H1 (cell line): Measurements from ENCODE around the gene C1D. TPM values are rescaled to one million over a fixed set of nuclear protein-coding genes. Genes with fewer than 3 reads are reported as not detected.

ENCODE experiments used
- CTCF ChIA-PET: fragments of 300-600 bp; sonication (Branson Sonifier 250); formaldehyde crosslinking; loops from one replicate; lab custom pipeline; 2021; ENCODE audit not compliant: partially characterized antibody; lab: Charles Lee
- POLR2A ChIA-PET: fragments of 300-600 bp; sonication (Branson Sonifier 250); formaldehyde crosslinking; loops from one replicate; lab custom pipeline; 2021; ENCODE audit warnings: inconsistent platforms; ENCODE audit not compliant: partially characterized antibody; lab: Charles Lee
- DNase-seq, 2 experiments: peaks; one replicate each; pipeline versions ENCODE4 v3.0.0 to v3.0.0-alpha.2; 2010 to 2022; ENCODE audit warnings: low spot score in 2 of 2, low read depth in 1 of 2, mixed read lengths in 1 of 2
- FAIRE-seq: peaks from 2 replicates; lab custom pipeline; 2011; peaks lifted over from hg19 to GRCh38; lab: Jason Lieb, UNC
- H2AFZ ChIP-seq: 2 replicates; pipeline ENCODE4 v1.8.1; 2012; ENCODE audit warnings: low read length, inconsistent platforms
- H2AK5ac ChIP-seq: 2 replicates; pipeline ENCODE4 v1.6.1; 2013; ENCODE audit warnings: low read depth, low read length
- H2BK120ac ChIP-seq: replicated peaks from 2 replicates; pipeline ENCODE3; 2013; ENCODE audit warnings: low read depth, low read length, inconsistent platforms
- H2BK12ac ChIP-seq: 2 replicates; pipeline ENCODE4 v1.6.1; 2013; ENCODE audit warnings: low read depth, low read length
- H2BK15ac ChIP-seq: 2 replicates; pipeline ENCODE4 v1.6.1; 2013; ENCODE audit warnings: low read length
- H2BK20ac ChIP-seq: 2 replicates; pipeline ENCODE4 v1.6.1; 2013; ENCODE audit warnings: low read length
- H2BK5ac ChIP-seq: 2 replicates; pipeline ENCODE4 v1.6.1; 2013; ENCODE audit warnings: low read depth, low read length
- H3K14ac ChIP-seq: 2 replicates; pipeline ENCODE4 v1.6.1; 2013; ENCODE audit warnings: inconsistent platforms; ENCODE audit not compliant: insufficient read length
- H3K18ac ChIP-seq: 2 replicates; pipeline ENCODE4 v1.6.1; 2013; ENCODE audit warnings: low read length; ENCODE audit errors: extremely low read depth
- H3K23ac ChIP-seq: 2 replicates; pipeline ENCODE4 v1.6.1; 2013; ENCODE audit warnings: inconsistent platforms; ENCODE audit not compliant: insufficient read length
- H3K23me2 ChIP-seq: 2 replicates; pipeline ENCODE4 v1.6.1; 2013; ENCODE audit warnings: low read depth, low read length
- H3K27ac ChIP-seq: 2 replicates; pipeline ENCODE4 v1.6.1; 2011; ENCODE audit warnings: low read depth, low read length, inconsistent platforms
- H3K27me3 ChIP-seq, 4 experiments: replicated peaks in 1 of 4; 1 replicate in 1 of 4; 2 replicates in 3 of 4; pipeline versions ENCODE4 v1.6.1 to v1.8.1; 2011 to 2013; ENCODE audit warnings: low read length in 3 of 4, mild to moderate bottlenecking in 3 of 4, inconsistent platforms in 2 of 4, mixed read lengths in 2 of 4, moderate library complexity in 1 of 4; ENCODE audit not compliant: control insufficient read depth in 3 of 4, insufficient read depth in 3 of 4; ENCODE audit errors: extremely low read depth in 1 of 4
- H3K36me3 ChIP-seq, 4 experiments: 2 replicates each; pipeline versions ENCODE4 v1.6.1 to v1.8.1; 2011 to 2013; ENCODE audit warnings: mild to moderate bottlenecking in 4 of 4, low read length in 3 of 4, moderate library complexity in 2 of 4, control low read depth in 1 of 4, inconsistent platforms in 1 of 4; ENCODE audit not compliant: insufficient read depth in 4 of 4, control insufficient read depth in 2 of 4
- H3K4ac ChIP-seq: replicated peaks from 2 replicates; pipeline ENCODE3; 2013; ENCODE audit warnings: low read length, low read depth, mixed read lengths, inconsistent platforms; ENCODE audit not compliant: insufficient read length
- H3K4me1 ChIP-seq, 4 experiments: replicated peaks in 1 of 4; 1 replicate in 1 of 4; 2 replicates in 3 of 4; pipeline versions ENCODE4 v1.6.1 to v1.8.1; 2011 to 2013; ENCODE audit warnings: low read length in 3 of 4, inconsistent platforms in 2 of 4, mixed read lengths in 1 of 4; ENCODE audit not compliant: insufficient read depth in 4 of 4, control insufficient read depth in 3 of 4
- H3K4me2 ChIP-seq, 2 experiments: 2 replicates each; pipeline versions ENCODE4 v1.6.1 to v1.8.1; 2011 to 2013; ENCODE audit warnings: low read depth in 2 of 2, low read length in 2 of 2, control low read depth in 1 of 2, inconsistent platforms in 1 of 2, mild to moderate bottlenecking in 1 of 2; ENCODE audit not compliant: insufficient read depth in 1 of 2
- H3K4me3 ChIP-seq, 4 experiments: fragments of 200-600, 300-600 bp in 1 of 4; sonication (generic), shearing (Covaris generic), sonication (Bioruptor Twin) in 1 of 4; 2 replicates each; pipeline versions ENCODE4 v1.5.1 to v1.8.1; 2011 to 2016; ENCODE audit warnings: low read length in 4 of 4, low read depth in 3 of 4, control low read depth in 2 of 4, inconsistent platforms in 2 of 4, mild to moderate bottlenecking in 2 of 4, mixed read lengths in 1 of 4, moderate library complexity in 1 of 4; ENCODE audit not compliant: insufficient read depth in 2 of 4; ENCODE audit errors: extremely low read depth in 1 of 4
- H3K56ac ChIP-seq: replicated peaks from 2 replicates; pipeline ENCODE3; 2013; ENCODE audit warnings: low read depth, mild to moderate bottlenecking, mixed read lengths, low read length, inconsistent platforms; ENCODE audit not compliant: insufficient read length
- H3K79me1 ChIP-seq: 2 replicates; pipeline ENCODE4 v1.6.1; 2013; ENCODE audit warnings: low read depth, low read length, control low read depth
- H3K79me2 ChIP-seq, 2 experiments: 2 replicates each; pipeline versions ENCODE4 v1.6.1 to v1.8.1; 2012 to 2013; ENCODE audit warnings: low read length in 2 of 2, mild to moderate bottlenecking in 2 of 2, inconsistent platforms in 1 of 2; ENCODE audit not compliant: insufficient read depth in 2 of 2, control insufficient read depth in 1 of 2
- H3K9ac ChIP-seq, 4 experiments: replicated peaks in 1 of 4; 1 replicate in 1 of 4; 2 replicates in 3 of 4; pipeline versions ENCODE4 v1.6.1 to v1.8.1; 2011 to 2013; ENCODE audit warnings: low read depth in 3 of 4, low read length in 3 of 4, control low read depth in 2 of 4, mild to moderate bottlenecking in 2 of 4, moderate library complexity in 2 of 4, inconsistent platforms in 1 of 4; ENCODE audit errors: extremely low read depth in 1 of 4
- H3K9me3 ChIP-seq, 2 experiments: 2 replicates each; pipeline versions ENCODE4 v1.6.1 to v1.8.1; 2012 to 2013; ENCODE audit warnings: mild to moderate bottlenecking in 2 of 2, moderate library complexity in 2 of 2, control low read depth in 1 of 2, inconsistent platforms in 1 of 2, low read depth in 1 of 2, low read length in 1 of 2, mixed read lengths in 1 of 2; ENCODE audit not compliant: insufficient read depth in 2 of 2
- H4K20me1 ChIP-seq, 2 experiments: replicated peaks in 1 of 2; 2 replicates each; pipeline versions ENCODE3 to v1.8.1; 2011 to 2013; ENCODE audit warnings: inconsistent platforms in 2 of 2, low read length in 2 of 2, mild to moderate bottlenecking in 1 of 2; ENCODE audit not compliant: insufficient read depth in 2 of 2, control insufficient read depth in 1 of 2
- H4K5ac ChIP-seq: 2 replicates; pipeline ENCODE4 v1.6.1; 2013; ENCODE audit warnings: low read length, low read depth, mixed read lengths, inconsistent platforms; ENCODE audit not compliant: insufficient read length
- H4K8ac ChIP-seq: 2 replicates; pipeline ENCODE4 v1.8.0; 2013; ENCODE audit warnings: mild to moderate bottlenecking, moderate library complexity, low read length, inconsistent platforms; ENCODE audit not compliant: insufficient read depth; ENCODE audit errors: extremely low read depth
- H4K91ac ChIP-seq: replicated peaks from 2 replicates; pipeline ENCODE3; 2013; ENCODE audit warnings: low read length, mixed read lengths, inconsistent platforms; ENCODE audit not compliant: insufficient read length
- CEBPB ChIP-seq: IDR thresholded peaks from 2 replicates; pipeline ENCODE4 v1.6.1; 2012; ENCODE audit warnings: low read depth, low read length
- CHD2 ChIP-seq: IDR thresholded peaks from 2 replicates; pipeline ENCODE4 v1.6.1; 2012; ENCODE audit warnings: low read length, improper control_type of control experiment
- E2F6 ChIP-seq: IDR thresholded peaks from 2 replicates; pipeline ENCODE4 v1.6.1; 2012; ENCODE audit warnings: inconsistent platforms
- EP300 ChIP-seq, 2 experiments: IDR thresholded peaks; 1 replicate in 1 of 2; 2 replicates in 1 of 2; pipeline ENCODE4 v1.6.1; 2011 to 2012; ENCODE audit warnings: low read depth in 2 of 2, low read length in 2 of 2, mild to moderate bottlenecking in 2 of 2, borderline replicate concordance in 1 of 2, inconsistent platforms in 1 of 2, moderate library complexity in 1 of 2
- EZH2 ChIP-seq: fragments of 200-600 bp; sonication (generic); IDR thresholded peaks from 2 replicates; pipeline ENCODE4 v1.7.1; 2012; ENCODE audit warnings: low read depth, mild to moderate bottlenecking, moderate library complexity, low read length, inconsistent platforms; ENCODE audit not compliant: severe bottlenecking
- FOSL1 ChIP-seq: IDR thresholded peaks from 2 replicates; pipeline ENCODE4 v1.6.1; 2011; ENCODE audit warnings: mild to moderate bottlenecking, low read depth, low read length, moderate library complexity; ENCODE audit not compliant: insufficient read depth
- JUND ChIP-seq: IDR thresholded peaks from 2 replicates; pipeline ENCODE4 v1.6.1; 2011; ENCODE audit warnings: mild to moderate bottlenecking, improper control_type of control experiment, low read length
- KDM1A ChIP-seq: fragments of 200-600, 300-600 bp; sonication (generic); IDR thresholded peaks from 2 replicates; pipeline ENCODE4 v1.7.1; 2016; ENCODE audit warnings: mild to moderate bottlenecking, low read length, borderline replicate concordance
- MAX ChIP-seq: IDR thresholded peaks from 2 replicates; pipeline ENCODE4 v1.6.1; 2012; ENCODE audit warnings: inconsistent platforms
- TAF1 ChIP-seq: IDR thresholded peaks from 2 replicates; pipeline ENCODE4 v1.6.1; 2011; ENCODE audit warnings: mild to moderate bottlenecking, low read depth, low read length
- YY1 ChIP-seq: IDR thresholded peaks from 2 replicates; pipeline ENCODE4 v1.6.1; 2011; ENCODE audit warnings: low read depth, mild to moderate bottlenecking, low read length
- WGBS, 2 experiments: shearing (Covaris generic) in 1 of 2; methylation state at CpG; one replicate each; pipeline versions ENCODE4 v1.1.6 to v1.1.7; 2013 to 2015; ENCODE audit warnings: low lambda C conversion rate in 2 of 2, mixed read lengths in 2 of 2, inconsistent platforms in 1 of 2, low coverage in 1 of 2, missing lambda C conversion rate in 1 of 2; ENCODE audit not compliant: insufficient replicate concordance in 2 of 2, insufficient coverage in 1 of 2, insufficient read length in 1 of 2; ENCODE audit errors: extremely low coverage in 1 of 2, missing lambda C conversion rate in 1 of 2; 5-methylcytosine and 5-hydroxymethylcytosine counted together
- polyA plus RNA-seq, 7 experiments: library from polyadenylated mRNA; depleted of rRNA in 3 of 7; stranded (reverse) in 5 of 7; unstranded in 2 of 7; fragments of >200 nt in 5 of 7; fragments of 200-250 nt in 2 of 7; gene quantifications; 1 replicate in 5 of 7; 2 replicates in 1 of 7; 4 replicates in 1 of 7; pipeline versions ENCODE4 v1.2.1 to v1.2.3, GENCODE V29; 2011 to 2013; ENCODE audit warnings: missing spikeins in 2 of 7, mixed read lengths in 2 of 7
- total RNA-seq: library from RNA; stranded (reverse); fragmentation: NEBNext Ultra II Directional; extraction: Animal tissue kit (Norgen Biotek cat#: 25700); gene quantifications from 2 replicates; pipeline ENCODE4 v1.2.1, GENCODE V29; 2021

The C1D gene
- total and polyA plus RNA-seq, 2 of the 8 experiments (the other 6 are each of a cell fraction or from before 2014, with no cell fraction given) = 17.5 to 24.1 TPM

- H3K4ac ChIP-seq = no peak overlapping the region
- peaks cover 0 to 10% of the 10 kb centered on the region in 2 experiments; a peak in 3 of 4 replicates for H3K9me3 ChIP-seq
- no peak overlapping the region for H3K14ac ChIP-seq
- FAIRE-seq (no peak), DNase-seq (no peak)
- POLR2A ChIA-PET = no interaction called here
- H3K56ac ChIP-seq = no peak overlapping the region
- WGBS, 2 experiments = 87% methylated on average over 6 of the region's 6 CpGs; no CpG with 5 or more reads in 1 of the 2 experiments
- peaks cover 0 to 1% (median 0%) of the 10 kb centered on the region in 4 experiments; a peak in 1 of 7 replicates for H3K27me3 ChIP-seq
- H3K23me2 ChIP-seq = no peaks in the 10 kb centered on the region
- no peak overlapping the region for H3K18ac ChIP-seq
- H2BK15ac ChIP-seq = no peak overlapping the region
- H3K79me2 ChIP-seq = no peaks in the 10 kb centered on the region
- H4K91ac ChIP-seq = no peak overlapping the region
- no peak overlapping the region for H3K4me2 ChIP-seq
- no peaks in the 10 kb centered on the region for H3K36me3 ChIP-seq
- no peak overlapping the region for H2BK12ac ChIP-seq
- H3K79me1 ChIP-seq = no peaks in the 10 kb centered on the region
- no peaks in the 10 kb centered on the region for H3K4me1 ChIP-seq
- no peak overlapping the region for H3K9ac ChIP-seq
- no peak overlapping the region for H3K23ac ChIP-seq
- H2BK120ac ChIP-seq = no peak overlapping the region
- no peak overlapping the region for H2BK20ac ChIP-seq
- H3K27ac ChIP-seq = no peak overlapping the region
- CTCF ChIA-PET = no interaction called here
- H3K4me3 ChIP-seq = no peak overlapping the region
- no peak overlapping the region for H4K5ac ChIP-seq
- no peak for TF ChIP-seq FOSL1
- no peak for TF ChIP-seq TAF1
- no peak for TF ChIP-seq MAX
- no peak for TF ChIP-seq EP300 (IDR thresholded peaks at IDR 0.05; ENCODE audit: borderline replicate concordance in 1 of 2, low read depth in 2 of 2, low read length in 2 of 2)
- TF ChIP-seq KDM1A = no peak
- TF ChIP-seq E2F6 = no peak
- TF ChIP-seq CEBPB = no peak
- no peak for TF ChIP-seq JUND
- no peak for TF ChIP-seq EZH2
- no peak for TF ChIP-seq CHD2
- TF ChIP-seq YY1 = no peak
- H2AK5ac ChIP-seq = no peak overlapping the region
- H2AFZ ChIP-seq = no peak overlapping the region; the same call in 1 of the 2 replicates
- no peak overlapping the region for H2BK5ac ChIP-seq
- no peaks in the 10 kb centered on the region for H4K20me1 ChIP-seq
- H4K8ac ChIP-seq = no peak overlapping the region
Measured at GRCh38 chr2:67996772-67997527, 65.9 kb downstream of the C1D start.
